HG03565 (cell line): ENCODE measurements around the gene SPDEF.

ENCODE experiments used
- ATAC-seq: cut with Tn5 transposase; IDR thresholded peaks from one replicate; pipeline ENCODE4 v1.9.1; 2021; ENCODE audit warnings: mild to moderate bottlenecking, moderate library complexity; ENCODE audit not compliant: unreplicated experiment

Gene SPDEF

GRCh38 chr6:34556031-34556471 lies at the start of gene SPDEF:
Gene SPDEF, minus strand, starts transcription at chr6:34556329. Its CDS starts 11,874 bp downstream, at chr6:34544455.
- no peak for ATAC-seq

GRCh38 chr6:34603707-34604106 lies 47.6 kb upstream of the SPDEF start:
- no peak for ATAC-seq

DNA sequence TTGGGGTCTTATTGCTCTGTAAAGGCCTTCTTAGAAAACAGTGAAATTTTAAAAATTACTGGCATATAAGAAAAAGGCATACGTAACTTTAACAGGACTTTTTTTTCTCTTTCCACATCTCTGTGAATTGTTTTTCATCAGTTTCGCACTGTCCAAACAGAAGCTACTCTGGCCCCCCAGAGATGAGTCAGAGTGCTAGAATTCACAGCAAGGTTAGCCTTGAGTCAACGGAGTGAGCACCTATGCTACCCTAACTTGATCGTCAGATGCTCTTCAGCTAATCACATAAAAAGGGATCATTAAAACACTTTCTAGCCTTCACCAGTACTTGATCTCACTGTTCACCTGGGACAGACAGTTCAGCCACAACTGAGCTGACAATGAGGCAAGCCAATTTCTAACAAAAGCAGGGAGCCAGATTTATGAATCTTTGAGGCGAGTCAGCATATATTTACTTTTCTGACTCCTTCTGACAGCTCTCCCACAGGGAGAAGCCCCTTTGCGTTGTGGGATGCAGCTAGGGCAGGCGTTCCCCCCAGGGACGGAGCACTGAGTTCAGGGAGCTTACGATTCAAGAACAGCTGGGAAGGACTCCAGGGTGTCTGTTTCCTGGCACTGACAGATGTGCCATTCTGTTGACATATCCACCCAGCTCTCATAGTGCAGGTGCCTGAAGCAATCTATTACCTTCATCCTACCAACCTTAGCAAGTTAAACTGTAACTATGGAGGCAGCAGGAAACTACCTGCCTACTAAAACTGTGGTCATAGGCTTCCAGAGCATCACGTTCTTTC lies 46.4 kb upstream of the SPDEF start:
- ATAC-seq, result no peak

GRCh38 chr6:34601706-34602105 lies 45.6 kb upstream of the SPDEF start:
- no peak for ATAC-seq

GRCh38 chr6:34600796-34601195 lies 44.7 kb upstream of the SPDEF start:
- no peak for ATAC-seq

DNA sequence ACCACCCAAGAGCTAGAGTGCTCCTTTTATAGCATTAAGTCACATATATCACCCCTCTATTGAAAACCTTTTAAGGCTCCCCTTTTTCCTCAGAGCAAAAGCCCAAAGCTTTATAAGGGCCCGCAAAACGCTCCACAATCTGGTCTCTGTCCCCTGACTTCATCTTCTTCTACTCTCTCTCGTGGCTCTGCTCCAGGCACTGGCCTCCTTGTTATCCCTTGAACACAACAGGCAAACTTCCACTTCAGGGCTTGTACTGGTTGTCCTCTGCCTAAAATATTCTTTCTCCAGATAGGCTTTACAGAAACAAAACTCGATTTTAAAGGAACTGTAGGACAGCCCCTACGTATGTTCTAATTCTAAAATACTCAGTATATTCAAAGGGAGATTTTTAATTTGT lies 44.0 kb upstream of the SPDEF start:
- ATAC-seq, result no peak

- no peak for ATAC-seq
These were observed 42.6 kb upstream of the SPDEF start for GRCh38 chr6:34598712-34599111.

DNA sequence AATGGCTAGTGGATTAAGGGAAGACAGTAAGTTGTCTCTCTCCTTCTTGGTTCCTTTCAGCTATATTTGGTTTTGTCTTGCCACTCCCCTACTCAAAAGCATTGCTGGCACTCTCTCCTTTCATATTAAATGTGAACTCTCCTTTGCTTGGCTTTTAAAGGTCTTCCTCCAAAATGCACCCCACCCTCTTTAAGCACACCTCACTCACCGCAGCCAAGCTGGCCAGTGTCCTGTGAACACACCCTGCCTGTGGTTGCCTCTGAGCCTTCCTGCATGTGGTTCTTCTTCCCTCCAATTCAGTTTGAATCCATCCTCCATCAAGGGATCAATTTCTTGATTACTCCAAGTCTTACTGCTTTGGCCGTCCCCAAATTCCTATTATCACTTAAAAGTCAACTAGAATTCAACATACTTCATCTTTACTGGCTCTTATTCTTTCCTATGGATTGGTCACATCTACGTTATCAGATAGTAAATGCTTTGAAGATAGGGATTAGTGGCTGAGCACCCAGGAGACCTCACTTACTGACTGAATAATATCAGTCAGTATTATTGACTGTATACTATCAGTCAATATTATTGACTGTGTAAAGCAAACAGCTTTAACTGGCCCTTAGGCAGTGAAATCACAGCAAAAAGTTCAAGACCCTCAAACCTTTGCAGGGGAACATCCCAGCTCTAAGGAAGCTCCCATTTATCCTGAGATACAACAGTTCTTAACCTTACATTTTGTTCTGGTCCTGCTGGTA lies 41.6 kb upstream of the SPDEF start:
- no peak for ATAC-seq

- ATAC-seq, result no peak
These were observed 40.7 kb upstream of the SPDEF start for GRCh38 chr6:34596798-34597197.

- no peak for ATAC-seq
These were observed 39.4 kb upstream of the SPDEF start for GRCh38 chr6:34595332-34596184.

- ATAC-seq, result no peak
These were observed 37.6 kb upstream of the SPDEF start for GRCh38 chr6:34593701-34594100.

DNA sequence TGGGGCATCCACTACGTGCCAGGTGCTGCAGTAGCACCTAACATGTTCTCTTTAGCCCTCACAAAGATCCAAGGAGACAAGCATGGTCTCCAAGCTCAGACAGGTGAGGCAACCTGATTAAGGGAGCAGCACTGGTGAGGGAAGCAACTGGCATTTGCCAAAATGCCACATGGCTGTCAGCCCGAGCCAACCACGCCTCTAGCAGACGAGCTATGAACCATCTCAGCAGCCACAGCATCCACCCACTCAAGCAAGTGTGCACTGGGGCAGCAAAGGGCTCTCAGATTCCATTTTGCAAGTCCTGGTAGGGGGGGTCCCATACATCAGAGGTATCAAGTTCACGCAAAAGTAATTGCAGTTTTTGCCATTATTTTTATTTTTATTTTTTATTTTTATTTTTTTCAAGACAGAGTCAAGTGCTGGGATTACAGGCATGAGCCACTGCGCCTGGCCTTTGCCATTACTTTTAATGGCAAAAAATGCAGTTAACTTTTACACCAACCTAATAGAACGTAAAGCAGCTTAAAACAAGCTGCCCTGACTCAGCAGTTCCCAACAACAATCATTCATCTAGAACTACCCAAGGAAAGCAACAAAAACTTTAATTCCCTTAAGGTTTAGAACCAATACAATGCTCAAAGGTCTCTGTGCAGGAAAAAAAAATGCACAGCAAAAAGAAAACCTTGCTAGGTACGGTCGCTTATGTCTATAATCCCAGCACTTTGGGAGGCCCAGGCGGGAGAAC lies 36.3 kb upstream of the SPDEF start:
- ATAC-seq, result no peak

DNA sequence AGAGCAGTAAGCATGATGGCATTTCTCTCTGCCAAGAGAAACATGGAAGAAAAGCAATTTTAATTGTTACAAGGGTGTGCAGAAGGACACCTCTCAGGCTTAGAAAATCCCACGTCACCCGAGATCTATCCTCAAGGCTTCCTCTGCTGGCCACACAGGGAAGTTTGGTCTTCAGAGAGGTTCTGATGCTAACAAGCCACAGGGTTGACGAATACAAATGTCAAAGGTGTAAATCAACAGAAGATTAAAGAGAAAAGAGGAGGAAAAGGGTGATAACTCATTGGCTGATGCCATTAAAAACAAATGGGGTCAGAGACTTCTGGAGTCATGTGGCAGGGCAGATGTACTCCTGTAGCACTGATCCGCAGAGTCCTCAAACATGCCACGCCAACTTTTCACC lies 33.6 kb upstream of the SPDEF start:
- no peak for ATAC-seq

GRCh38 chr6:34589140-34589539 lies 33.0 kb upstream of the SPDEF start:
- no peak for ATAC-seq

DNA sequence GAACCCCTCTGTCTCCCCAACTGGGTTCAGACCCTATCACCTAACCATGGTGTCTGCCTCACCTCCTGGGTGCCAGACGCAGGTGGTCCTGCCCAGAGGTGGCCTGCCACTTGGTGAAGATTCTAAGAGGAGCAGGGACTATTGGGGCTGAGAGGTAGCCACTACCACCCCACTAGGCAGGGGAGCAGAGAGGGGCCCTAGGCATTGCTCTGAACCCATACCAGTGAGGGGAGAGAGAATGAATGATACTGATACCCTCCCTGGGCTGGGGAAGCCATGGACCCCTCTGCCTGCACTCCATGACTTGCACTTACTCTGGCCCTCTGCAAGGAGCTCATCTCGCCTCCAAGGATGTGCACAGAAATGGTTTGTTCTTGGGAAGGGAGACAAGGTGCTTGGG lies 31.7 kb upstream of the SPDEF start:
- no peak for ATAC-seq

DNA sequence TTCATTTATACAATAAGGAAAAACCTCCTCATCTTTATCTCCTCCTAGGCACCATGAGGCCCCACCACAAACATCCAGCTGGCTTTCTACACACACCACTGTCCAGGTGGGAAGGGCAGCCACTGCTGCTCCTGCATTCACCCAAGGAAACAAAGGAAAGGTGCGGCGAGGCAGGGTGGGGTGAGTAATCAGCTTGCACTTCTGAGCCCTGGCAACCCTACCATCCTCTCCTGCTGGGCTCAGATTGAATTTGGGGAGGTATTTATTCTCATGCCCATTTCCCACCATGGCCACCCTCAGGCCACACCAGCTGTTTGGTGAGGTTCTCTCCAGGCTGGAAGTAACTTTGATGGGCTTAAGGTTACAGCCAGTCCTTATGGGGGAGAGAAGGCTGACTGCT lies 31.2 kb upstream of the SPDEF start:
- no peak for ATAC-seq

GRCh38 chr6:34586327-34587040 lies 30.4 kb upstream of the SPDEF start:
- no peak for ATAC-seq

GRCh38 chr6:34585512-34586061 lies 29.5 kb upstream of the SPDEF start:
- no peak for ATAC-seq

DNA sequence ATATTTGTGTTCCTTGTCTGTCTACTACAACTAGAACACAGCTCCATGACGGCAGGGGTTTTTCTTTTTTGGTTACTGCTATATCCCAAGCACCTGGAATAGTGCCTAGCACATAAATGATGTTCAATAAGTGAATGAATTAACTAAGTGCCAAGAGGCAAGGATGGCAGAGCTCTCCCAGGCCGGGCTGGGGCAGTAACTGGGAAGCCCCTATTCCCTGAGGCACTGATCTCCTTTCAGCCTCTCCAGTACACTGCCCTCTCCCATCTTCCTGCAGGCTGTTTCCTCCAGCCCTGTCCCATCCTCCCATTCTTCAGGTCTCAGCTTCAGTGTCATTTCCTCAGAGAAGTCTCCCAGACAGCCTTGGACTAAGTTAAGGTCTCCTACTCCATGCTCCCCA lies 29.0 kb upstream of the SPDEF start:
- ATAC-seq, result no peak

DNA sequence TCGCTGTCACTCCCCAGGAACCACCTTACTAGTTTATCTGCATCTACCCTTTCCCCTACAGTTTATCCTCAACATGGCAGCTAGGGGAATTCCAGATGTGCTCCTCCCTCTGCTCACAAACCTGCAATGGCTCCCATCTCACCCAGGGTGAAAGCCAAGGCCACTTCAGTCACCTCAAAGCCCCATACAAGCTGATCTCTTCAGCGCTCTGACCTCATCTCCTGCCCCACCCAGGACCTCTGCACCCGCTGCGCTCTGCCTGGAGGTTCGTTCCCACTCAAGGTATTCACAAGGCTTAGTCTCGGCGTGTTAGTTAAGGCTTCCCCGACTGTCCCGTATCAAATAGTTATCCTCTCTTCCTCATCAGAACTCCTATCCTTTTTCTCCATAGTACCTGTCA lies 28.6 kb upstream of the SPDEF start:
- ATAC-seq, result no peak
